IPS DF 19.7 (cell line): Measurements from ENCODE around the gene RAB11A.

Experiments used
- DNase-seq: peaks from one replicate; pipeline ENCODE4 v3.0.0-alpha.2; 2013; ENCODE audit warnings: low read depth, low spot score

Gene RAB11A

GRCh38 chr15:65869126-65869953, at the start of gene RAB11A:
Gene RAB11A, plus strand, starts transcription at chr15:65869491. Its CDS starts 95 bp downstream, at chr15:65869586.
- peak; percentile 83 for DNase-seq

- no peak for DNase-seq
Observed at GRCh38 chr15:65819563-65819960, 49.7 kb upstream of the RAB11A start.

GRCh38 chr15:65821070-65821469, 48.2 kb upstream of the RAB11A start:
- DNase-seq: no peak

GRCh38 chr15:65822316-65822715, 47.0 kb upstream of the RAB11A start:
- DNase-seq: no peak

GRCh38 chr15:65824031-65824743, 45.1 kb upstream of the RAB11A start:
- DNase-seq: peak; percentile 69

- DNase-seq: no peak
Observed at GRCh38 chr15:65824941-65825544, 44.2 kb upstream of the RAB11A start.

GRCh38 chr15:65827065-65827464, 42.2 kb upstream of the RAB11A start:
- no peak for DNase-seq

- no peak for DNase-seq
Observed at GRCh38 chr15:65828585-65828984, 40.7 kb upstream of the RAB11A start.

GRCh38 chr15:65829130-65829764, 40.0 kb upstream of the RAB11A start:
- DNase-seq: no peak

GRCh38 chr15:65832549-65833364, 36.5 kb upstream of the RAB11A start:
- peak; percentile 91 for DNase-seq

- no peak for DNase-seq
Observed at GRCh38 chr15:65833501-65834205, 35.6 kb upstream of the RAB11A start.

- DNase-seq: no peak
Observed at GRCh38 chr15:65834603-65835282, 34.5 kb upstream of the RAB11A start.

- no peak for DNase-seq
Observed at GRCh38 chr15:65835447-65835846, 33.8 kb upstream of the RAB11A start.

- no peak for DNase-seq
Observed at GRCh38 chr15:65836665-65837064, 32.6 kb upstream of the RAB11A start.

GRCh38 chr15:65837301-65838294, 31.7 kb upstream of the RAB11A start:
- DNase-seq: no peak

- DNase-seq: no peak
Observed at GRCh38 chr15:65839354-65839901, 29.9 kb upstream of the RAB11A start.

- no peak for DNase-seq
Observed at GRCh38 chr15:65839985-65840384, 29.3 kb upstream of the RAB11A start.
